ENCODE measurements around the gene RPLP2.
A peak's percentile ranks its signal among the peaks of the same experiment; 100 is the strongest.

Gene RPLP2

GRCh38 chr11:777288-778255 is 32.2 kb upstream of the RPLP2 start, which contains the start of gene GATD1:
GATD1 (minus strand) TSS chr11:777487; CDS start chr11:777462, 25 bp downstream.
- H3K36me3 ChIP-seq (replicated peaks; ENCODE audit: insufficient read depth, low read length), result peaks cover 4% of the 10 kb centered on the region
- no peaks in the 10 kb centered on the region for H3K27me3 ChIP-seq (replicated peaks; ENCODE audit: insufficient read depth, low read length)
- peak; percentile 93 for DNase-seq
- H3K9ac ChIP-seq (ENCODE audit: low read length), result peak within 1 kb of the TSS; percentile 90
- peak within 1 kb of the TSS; percentile 91 for H2AFZ ChIP-seq (ENCODE audit: low read length)
- TF ChIP-seq CTCF (IDR thresholded peaks at IDR 0.05; ENCODE audit: low read length) (no peak), EZH2phosphoT487 (IDR thresholded peaks at IDR 0.05; ENCODE audit: low read length) (no peak), EZH2 (optimal IDR thresholded peaks at IDR 0.05; ENCODE audit: low read depth, low read length) (no peak)
- peaks cover 61% of the 10 kb centered on the region for H3K79me2 ChIP-seq (ENCODE audit: low read length)
- H4K20me1 ChIP-seq (ENCODE audit: insufficient read depth, low read length), result no peaks in the 10 kb centered on the region; the same call in 1 of the 2 replicates
- H3K9me2 ChIP-seq (replicated peaks; ENCODE audit: insufficient read depth, low read length), result no peaks in the 10 kb centered on the region
- peak within 1 kb of the TSS; percentile 92 for H3K4me3 ChIP-seq (ENCODE audit: low read length)
- no peaks in the 10 kb centered on the region for H3F3A ChIP-seq (ENCODE audit: insufficient read depth, low read length)
- no peaks in the 10 kb centered on the region for H3K9me3 ChIP-seq (replicated peaks; ENCODE audit: insufficient read depth, low read length)
- H3K4me1 ChIP-seq (ENCODE audit: low read length), result peaks cover 3% of the 10 kb centered on the region; the same call in 1 of the 2 replicates
- peak within 1 kb of the TSS; percentile 0; the same call in 1 of the 2 replicates for H3K27ac ChIP-seq (ENCODE audit: low read length)
- H3K4me2 ChIP-seq (ENCODE audit: low read depth, low read length), result peak within 1 kb of the TSS; percentile 95

GRCh38 chr11:778976-779954 is 30.5 kb upstream of the RPLP2 start:
- Histone ChIP-seq H3K4me1 (ENCODE audit: low read length) (peaks cover 3% of the 10 kb centered on the region; the same call in 1 of the 2 replicates), H3K4me3 (ENCODE audit: low read length) (no peak overlapping the region), H3K4me2 (ENCODE audit: low read depth, low read length) (no peak overlapping the region), H3K79me2 (ENCODE audit: low read length) (peaks cover 44% of the 10 kb centered on the region), H4K20me1 (ENCODE audit: insufficient read depth, low read length) (no peaks in the 10 kb centered on the region), H3K9me2 (replicated peaks; ENCODE audit: insufficient read depth, low read length) (no peaks in the 10 kb centered on the region), H3F3A (ENCODE audit: insufficient read depth, low read length) (no peaks in the 10 kb centered on the region), H3K9me3 (replicated peaks; ENCODE audit: insufficient read depth, low read length) (no peaks in the 10 kb centered on the region), H3K27ac (ENCODE audit: low read length) (no peak overlapping the region), H3K27me3 (replicated peaks; ENCODE audit: insufficient read depth, low read length) (no peaks in the 10 kb centered on the region), H3K9ac (ENCODE audit: low read length) (no peak overlapping the region), H3K36me3 (replicated peaks; ENCODE audit: insufficient read depth, low read length) (peaks cover 1% of the 10 kb centered on the region; the same call in 1 of the 2 replicates), H2AFZ (ENCODE audit: low read length) (no peak overlapping the region)
- no peak for DNase-seq
- TF ChIP-seq EZH2 (optimal IDR thresholded peaks at IDR 0.05; ENCODE audit: low read depth, low read length) (no peak), CTCF (IDR thresholded peaks at IDR 0.05; ENCODE audit: low read length) (no peak), EZH2phosphoT487 (IDR thresholded peaks at IDR 0.05; ENCODE audit: low read length) (no peak)

GRCh38 chr11:779955-780532 is 29.7 kb upstream of the RPLP2 start:
- Histone ChIP-seq H3K79me2 (ENCODE audit: low read length) (peaks cover 37% of the 10 kb centered on the region), H3K27ac (ENCODE audit: low read length) (no peak overlapping the region), H3K4me3 (ENCODE audit: low read length) (no peak overlapping the region)

More at GRCh38 chr11:779955-780532, 29.7 kb upstream of the RPLP2 start:
- no peak for DNase-seq
- Histone ChIP-seq H3K4me1 (ENCODE audit: low read length) (peaks cover 3% of the 10 kb centered on the region; the same call in 1 of the 2 replicates), H3K9ac (ENCODE audit: low read length) (no peak overlapping the region), H3K4me2 (ENCODE audit: low read depth, low read length) (no peak overlapping the region), H3K9me2 (replicated peaks; ENCODE audit: insufficient read depth, low read length) (no peaks in the 10 kb centered on the region), H2AFZ (ENCODE audit: low read length) (no peak overlapping the region), H3F3A (ENCODE audit: insufficient read depth, low read length) (no peaks in the 10 kb centered on the region), H3K36me3 (replicated peaks; ENCODE audit: insufficient read depth, low read length) (no peaks in the 10 kb centered on the region; the same call in 1 of the 2 replicates), H3K27me3 (replicated peaks; ENCODE audit: insufficient read depth, low read length) (no peaks in the 10 kb centered on the region), H3K9me3 (replicated peaks; ENCODE audit: insufficient read depth, low read length) (no peaks in the 10 kb centered on the region), H4K20me1 (ENCODE audit: insufficient read depth, low read length) (no peaks in the 10 kb centered on the region)
- no peak for TF ChIP-seq CTCF (IDR thresholded peaks at IDR 0.05; ENCODE audit: low read length)
- no peak for TF ChIP-seq EZH2phosphoT487 (IDR thresholded peaks at IDR 0.05; ENCODE audit: low read length)
- no peak for TF ChIP-seq EZH2 (optimal IDR thresholded peaks at IDR 0.05; ENCODE audit: low read depth, low read length)
